Central memory CD8-positive, alpha-beta T cell (primary cell): ENCODE measurements around the gene ARL4C.
"Not testable (repeated sequence)": the region's sequence is repeated elsewhere in the genome, so short reads cannot be mapped to it uniquely, and the experiment has no call there.

ENCODE experiments used
- ATAC-seq: fragments of 150-1000 bp; cut with Tn5 transposase; replicated peaks from 2 replicates; pipeline ENCODE4 v1.10.0; 2022; ENCODE audit warnings: mild to moderate bottlenecking, moderate FRiP score, moderate number of reproducible peaks; ENCODE audit not compliant: poor library complexity, severe bottlenecking; ENCODE audit errors: extremely low read depth
- DNase-seq, 2 donors: peaks; one replicate each; pipeline ENCODE4 v3.0.0; 2021; ENCODE audit warnings: low spot score in 2 of 2
- H3K27ac Mint-ChIP-seq: one replicate; pipeline ENCODE4 v1.8.0; 2022; ENCODE audit warnings: low read depth, mild to moderate bottlenecking, moderate library complexity, mixed read lengths
- H3K27me3 Mint-ChIP-seq: one replicate; pipeline ENCODE4 v1.8.0; 2022; ENCODE audit warnings: mixed read lengths
- H3K36me3 Mint-ChIP-seq: one replicate; pipeline ENCODE4 v1.8.0; 2022; ENCODE audit warnings: mild to moderate bottlenecking, moderate library complexity, mixed read lengths; ENCODE audit not compliant: insufficient read depth
- H3K4me1 Mint-ChIP-seq: one replicate; pipeline ENCODE4 v1.8.0; 2022; ENCODE audit warnings: mixed read lengths
- H3K4me3 Mint-ChIP-seq: one replicate; pipeline ENCODE4 v1.8.0; 2022; ENCODE audit warnings: mild to moderate bottlenecking, moderate library complexity, mixed read lengths
- H3K9me3 Mint-ChIP-seq: one replicate; pipeline ENCODE4 v1.8.0; 2022; ENCODE audit warnings: mixed read lengths

Gene ARL4C

GRCh38 chr2:234462218-234462992, 34.5 kb downstream of the ARL4C start:
- Mint-ChIP-seq H3K36me3 (peaks cover 6% of the 10 kb centered on the region), H3K9me3 (no peaks in the 10 kb centered on the region), H3K27ac (peak overlapping the region; percentile 86), H3K27me3 (no peaks in the 10 kb centered on the region), H3K4me1 (peaks cover 60% of the 10 kb centered on the region), H3K4me3 (peak overlapping the region; percentile 37)
- no peak for ATAC-seq
- DNase-seq, result no peak

GRCh38 chr2:234459401-234460009, 37.4 kb downstream of the ARL4C start:
- Mint-ChIP-seq H3K27me3 (no peaks in the 10 kb centered on the region), H3K4me3 (peak overlapping the region; percentile 55), H3K27ac (peak overlapping the region; percentile 83), H3K4me1 (peaks cover 65% of the 10 kb centered on the region), H3K36me3 (peaks cover 8% of the 10 kb centered on the region), H3K9me3 (no peaks in the 10 kb centered on the region)
- DNase-seq (no peak), ATAC-seq (no peak)

- Mint-ChIP-seq H3K36me3 (peaks cover 7% of the 10 kb centered on the region), H3K27ac (peak overlapping the region; percentile 83), H3K4me3 (no peak overlapping the region), H3K27me3 (no peaks in the 10 kb centered on the region), H3K4me1 (peaks cover 59% of the 10 kb centered on the region), H3K9me3 (no peaks in the 10 kb centered on the region)
- ATAC-seq, result no peak
- DNase-seq, result no peak
Measured at GRCh38 chr2:234458466-234458865, 38.4 kb downstream of the ARL4C start.

- Mint-ChIP-seq H3K27ac (peak overlapping the region; percentile 38), H3K36me3 (peaks cover 16% of the 10 kb centered on the region), H3K4me1 (peaks cover 60% of the 10 kb centered on the region), H3K9me3 (no peaks in the 10 kb centered on the region), H3K4me3 (no peak overlapping the region), H3K27me3 (no peaks in the 10 kb centered on the region)
- no peak for ATAC-seq
- no peak for DNase-seq
Measured at GRCh38 chr2:234457421-234457820, 39.5 kb downstream of the ARL4C start.

GRCh38 chr2:234455246-234455645, 41.6 kb downstream of the ARL4C start:
- peak overlapping the region; percentile 32 for H3K4me3 Mint-ChIP-seq
- peak overlapping the region; percentile 92 for H3K27ac Mint-ChIP-seq
- not testable (repeated sequence) for H3K9me3 Mint-ChIP-seq

GRCh38 chr2:234454433-234454832, 42.4 kb downstream of the ARL4C start:
- Mint-ChIP-seq H3K27me3 (no peaks in the 10 kb centered on the region), H3K4me3 (peak overlapping the region; percentile 62), H3K9me3 (no peaks in the 10 kb centered on the region), H3K27ac (peak overlapping the region; percentile 92), H3K36me3 (peaks cover 24% of the 10 kb centered on the region), H3K4me1 (peaks cover 60% of the 10 kb centered on the region)
- ATAC-seq (peak; percentile 82), DNase-seq (no peak)

More at GRCh38 chr2:234455246-234455645, 41.6 kb downstream of the ARL4C start:
- not testable (repeated sequence) for ATAC-seq, DNase-seq, H3K27me3 Mint-ChIP-seq
- H3K36me3 Mint-ChIP-seq, result peaks cover 24% of the 10 kb centered on the region
- H3K4me1 Mint-ChIP-seq, result peaks cover 62% of the 10 kb centered on the region

GRCh38 chr2:234453216-234453615, 43.7 kb downstream of the ARL4C start:
- DNase-seq (no peak), ATAC-seq (no peak)
- no peaks in the 10 kb centered on the region for H3K27me3 Mint-ChIP-seq
- peaks cover 23% of the 10 kb centered on the region for H3K36me3 Mint-ChIP-seq
- peak overlapping the region; percentile 92 for H3K27ac Mint-ChIP-seq
- H3K4me3 Mint-ChIP-seq, result peak overlapping the region; percentile 62
- no peaks in the 10 kb centered on the region for H3K9me3 Mint-ChIP-seq
- H3K4me1 Mint-ChIP-seq, result peaks cover 55% of the 10 kb centered on the region

GRCh38 chr2:234451852-234452625, 44.8 kb downstream of the ARL4C start:
- no peaks in the 10 kb centered on the region for H3K27me3 Mint-ChIP-seq
- peaks cover 23% of the 10 kb centered on the region for H3K36me3 Mint-ChIP-seq
- peak overlapping the region; percentile 62 for H3K4me3 Mint-ChIP-seq
- ATAC-seq, result no peak
- H3K9me3 Mint-ChIP-seq, result no peaks in the 10 kb centered on the region
- no peak for DNase-seq
- peaks cover 66% of the 10 kb centered on the region for H3K4me1 Mint-ChIP-seq
- peak overlapping the region; percentile 92 for H3K27ac Mint-ChIP-seq

- ATAC-seq, result no peak
- Mint-ChIP-seq H3K9me3 (no peaks in the 10 kb centered on the region), H3K27ac (peak overlapping the region; percentile 92), H3K27me3 (no peaks in the 10 kb centered on the region), H3K4me1 (peaks cover 69% of the 10 kb centered on the region), H3K4me3 (no peak overlapping the region), H3K36me3 (peaks cover 28% of the 10 kb centered on the region)
- DNase-seq, result no peak
Measured at GRCh38 chr2:234451242-234451641, 45.6 kb downstream of the ARL4C start.

GRCh38 chr2:234450431-234451124, 46.3 kb downstream of the ARL4C start:
- Mint-ChIP-seq H3K27ac (no peak overlapping the region), H3K36me3 (peaks cover 30% of the 10 kb centered on the region)

GRCh38 chr2:234448506-234449184, 48.2 kb downstream of the ARL4C start:
- H3K4me1 Mint-ChIP-seq, result peaks cover 72% of the 10 kb centered on the region
- peaks cover 28% of the 10 kb centered on the region for H3K36me3 Mint-ChIP-seq
- peak overlapping the region; percentile 98 for H3K27ac Mint-ChIP-seq
- no peaks in the 10 kb centered on the region for H3K27me3 Mint-ChIP-seq
- H3K4me3 Mint-ChIP-seq, result no peak overlapping the region
- H3K9me3 Mint-ChIP-seq, result no peaks in the 10 kb centered on the region
- ATAC-seq (no peak), DNase-seq (no peak)

More at GRCh38 chr2:234450431-234451124, 46.3 kb downstream of the ARL4C start:
- H3K27me3 Mint-ChIP-seq, result no peaks in the 10 kb centered on the region
- H3K4me1 Mint-ChIP-seq, result peaks cover 69% of the 10 kb centered on the region
- H3K4me3 Mint-ChIP-seq, result peak overlapping the region; percentile 20
- ATAC-seq, result no peak
- DNase-seq, result no peak
- no peaks in the 10 kb centered on the region for H3K9me3 Mint-ChIP-seq

- Mint-ChIP-seq H3K27ac (peak overlapping the region; percentile 98), H3K4me3 (no peak overlapping the region), H3K36me3 (peaks cover 24% of the 10 kb centered on the region), H3K27me3 (no peaks in the 10 kb centered on the region), H3K4me1 (peaks cover 76% of the 10 kb centered on the region), H3K9me3 (no peaks in the 10 kb centered on the region)
- ATAC-seq, result no peak
- no peak for DNase-seq
Measured at GRCh38 chr2:234447963-234448362, 48.9 kb downstream of the ARL4C start.
